Measurements from ENCODE around the gene MUC5AC.
"Not testable (repeated sequence)": the region's sequence is repeated elsewhere in the genome, so short reads cannot be mapped to it uniquely, and the experiment has no call there.

The MUC5AC gene

DNA sequence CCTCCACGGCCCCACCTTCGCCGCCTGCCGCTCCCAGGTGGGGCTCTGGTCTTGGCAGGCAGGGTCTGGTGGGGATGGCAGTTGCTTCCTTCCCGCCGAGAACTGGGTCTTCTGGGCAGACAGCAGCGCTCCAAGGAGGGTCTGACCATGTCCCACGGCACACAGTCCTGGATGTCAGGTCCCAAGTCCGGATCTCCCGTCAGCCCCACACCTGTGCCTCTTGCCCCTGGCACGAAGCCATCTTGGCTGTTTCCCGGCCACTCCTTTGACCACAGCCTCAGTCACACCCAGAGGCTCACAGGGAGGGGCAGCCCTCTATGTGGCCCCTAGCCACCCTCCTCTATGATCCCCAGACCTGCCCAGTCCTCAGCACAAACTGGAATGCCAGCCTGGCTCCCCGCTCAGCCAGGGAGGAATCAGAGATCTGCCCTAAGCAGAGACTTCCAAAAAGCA lies 79.4 kb downstream of the MUC5AC start:
- DNase-seq (ENCODE audit: low read depth): no peak

DNA sequence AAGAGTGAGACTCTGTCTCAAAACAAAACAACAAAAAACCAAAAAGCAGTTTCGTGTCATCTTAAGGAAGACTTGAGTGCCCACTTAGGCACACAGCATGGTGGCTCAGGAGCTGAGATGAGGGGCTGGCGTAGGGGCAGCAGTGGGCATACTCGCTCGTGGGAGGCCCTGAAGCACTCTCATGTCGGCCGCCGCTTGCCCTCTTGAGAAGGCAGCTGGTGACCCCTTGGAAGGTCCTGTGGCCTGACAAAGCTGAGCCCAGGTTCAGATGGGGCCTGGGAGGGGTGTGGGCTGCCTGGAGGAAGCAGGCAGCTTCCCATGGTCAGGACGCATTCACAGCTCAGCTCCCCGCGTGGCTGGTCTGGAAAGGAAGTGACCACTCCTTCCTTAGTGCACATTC lies 80.1 kb downstream of the MUC5AC start:
- DNase-seq (ENCODE audit: low read depth): no peak

DNA sequence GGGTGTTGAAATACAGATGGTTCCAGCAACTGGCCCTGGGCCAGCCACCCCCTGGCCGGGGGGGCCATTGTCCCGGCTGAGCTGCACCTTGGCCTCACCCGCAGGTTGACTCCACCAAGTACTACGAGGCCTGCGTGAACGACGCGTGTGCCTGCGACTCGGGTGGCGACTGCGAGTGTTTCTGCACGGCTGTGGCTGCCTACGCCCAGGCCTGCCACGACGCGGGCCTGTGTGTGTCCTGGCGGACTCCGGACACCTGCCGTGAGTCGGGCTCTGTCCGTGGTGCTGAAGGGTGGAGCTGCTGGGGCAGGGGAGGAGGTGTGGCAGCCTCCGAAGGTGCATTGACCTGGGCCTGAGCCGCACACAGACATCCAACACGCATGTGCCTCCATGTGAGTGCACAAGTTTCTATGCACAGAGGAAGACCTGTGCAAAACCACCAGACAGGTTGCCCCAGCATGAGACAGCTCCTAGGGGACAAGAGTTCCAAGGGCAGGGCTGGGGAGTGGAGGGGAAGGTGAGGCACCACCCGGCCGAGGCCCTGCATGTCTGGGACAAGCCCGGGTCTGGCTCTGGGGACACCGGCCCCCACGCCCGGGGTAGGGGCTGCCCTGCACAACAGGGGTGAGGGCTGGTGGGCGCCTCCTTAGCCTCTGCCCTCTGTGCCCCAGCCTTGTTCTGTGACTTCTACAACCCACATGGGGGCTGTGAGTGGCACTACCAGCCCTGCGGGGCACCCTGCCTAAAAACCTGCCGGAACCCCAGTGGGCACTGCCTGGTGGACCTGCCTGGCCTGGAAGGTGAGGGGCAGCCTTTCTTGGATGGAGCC lies 81.2 kb downstream of the MUC5AC start:
- no peak for DNase-seq (ENCODE audit: low read depth)

DNA sequence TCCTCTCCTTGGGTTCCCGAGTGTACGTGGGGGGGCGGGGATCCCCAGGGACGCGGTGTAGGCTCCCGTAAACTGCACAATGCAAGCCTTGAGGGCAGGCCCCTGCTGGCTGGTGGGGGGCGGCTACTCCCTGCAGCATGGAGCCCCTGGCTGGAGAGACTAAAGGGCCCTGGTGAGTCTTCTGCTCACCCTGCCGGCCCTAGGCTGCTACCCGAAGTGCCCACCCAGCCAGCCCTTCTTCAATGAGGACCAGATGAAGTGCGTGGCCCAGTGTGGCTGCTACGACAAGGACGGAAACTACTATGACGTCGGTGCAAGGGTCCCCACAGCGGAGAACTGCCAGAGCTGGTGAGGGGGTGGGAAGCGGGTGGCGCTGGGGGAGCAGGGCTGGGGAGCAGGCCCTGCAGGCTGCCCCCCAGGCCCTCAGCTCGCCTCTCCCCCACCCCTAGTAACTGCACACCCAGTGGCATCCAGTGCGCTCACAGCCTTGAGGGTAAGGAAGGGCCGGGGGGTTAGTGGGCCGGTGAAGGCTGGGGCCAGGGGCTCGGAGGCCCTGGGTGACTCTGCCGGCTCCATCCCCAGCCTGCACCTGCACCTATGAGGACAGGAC lies 81.9 kb downstream of the MUC5AC start:
- DNase-seq (ENCODE audit: low read depth): no peak

DNA sequence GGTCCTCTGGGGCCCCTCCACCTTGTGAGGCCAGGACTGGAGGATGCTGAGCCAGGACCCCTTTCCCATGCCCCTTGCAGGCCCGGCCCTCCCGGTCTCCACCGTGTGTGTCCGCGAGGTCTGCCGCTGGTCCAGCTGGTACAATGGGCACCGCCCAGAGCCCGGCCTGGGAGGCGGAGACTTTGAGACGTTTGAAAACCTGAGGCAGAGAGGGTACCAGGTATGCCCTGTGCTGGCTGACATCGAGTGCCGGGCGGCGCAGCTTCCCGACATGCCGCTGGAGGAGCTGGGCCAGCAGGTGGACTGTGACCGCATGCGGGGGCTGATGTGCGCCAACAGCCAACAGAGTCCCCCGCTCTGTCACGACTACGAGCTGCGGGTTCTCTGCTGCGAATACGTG lies 83.0 kb downstream of the MUC5AC start:
- no peak for DNase-seq (ENCODE audit: low read depth)

DNA sequence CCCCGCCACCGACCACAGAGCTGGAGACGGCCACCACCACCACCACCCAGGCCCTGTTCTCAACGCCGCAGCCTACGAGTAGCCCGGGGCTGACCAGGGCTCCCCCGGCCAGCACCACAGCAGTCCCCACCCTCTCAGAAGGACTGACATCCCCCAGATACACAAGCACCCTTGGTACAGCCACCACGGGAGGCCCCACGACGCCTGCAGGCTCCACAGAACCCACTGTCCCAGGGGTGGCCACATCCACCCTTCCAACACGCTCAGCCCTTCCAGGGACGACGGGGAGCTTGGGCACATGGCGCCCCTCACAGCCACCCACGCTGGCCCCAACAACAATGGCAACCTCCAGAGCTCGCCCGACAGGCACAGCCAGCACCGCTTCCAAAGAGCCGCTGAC lies 84.0 kb downstream of the MUC5AC start:
- DNase-seq (ENCODE audit: low read depth): no peak

DNA sequence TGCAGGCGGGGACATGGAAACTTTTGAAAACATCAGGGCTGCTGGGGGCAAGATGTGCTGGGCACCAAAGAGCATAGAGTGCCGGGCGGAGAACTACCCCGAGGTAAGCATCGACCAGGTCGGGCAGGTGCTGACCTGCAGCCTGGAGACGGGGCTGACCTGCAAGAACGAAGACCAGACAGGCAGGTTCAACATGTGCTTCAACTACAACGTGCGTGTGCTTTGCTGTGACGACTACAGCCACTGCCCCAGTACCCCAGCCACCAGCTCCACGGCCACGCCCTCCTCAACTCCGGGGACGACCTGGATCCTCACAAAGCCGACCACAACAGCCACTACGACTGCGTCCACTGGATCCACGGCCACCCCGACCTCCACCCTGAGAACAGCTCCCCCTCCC lies 84.5 kb downstream of the MUC5AC start:
- no peak for DNase-seq (ENCODE audit: low read depth)

DNA sequence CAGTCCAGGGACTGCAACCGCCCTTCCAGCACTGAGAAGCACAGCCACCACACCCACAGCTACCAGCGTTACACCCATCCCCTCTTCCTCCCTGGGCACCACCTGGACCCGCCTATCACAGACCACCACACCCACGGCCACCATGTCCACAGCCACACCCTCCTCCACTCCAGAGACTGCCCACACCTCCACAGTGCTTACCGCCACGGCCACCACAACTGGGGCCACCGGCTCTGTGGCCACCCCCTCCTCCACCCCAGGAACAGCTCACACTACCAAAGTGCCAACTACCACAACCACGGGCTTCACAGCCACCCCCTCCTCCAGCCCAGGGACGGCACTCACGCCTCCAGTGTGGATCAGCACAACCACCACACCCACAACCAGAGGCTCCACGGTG lies 85.0 kb downstream of the MUC5AC start:
- DNase-seq (ENCODE audit: low read depth): not testable (repeated sequence)

DNA sequence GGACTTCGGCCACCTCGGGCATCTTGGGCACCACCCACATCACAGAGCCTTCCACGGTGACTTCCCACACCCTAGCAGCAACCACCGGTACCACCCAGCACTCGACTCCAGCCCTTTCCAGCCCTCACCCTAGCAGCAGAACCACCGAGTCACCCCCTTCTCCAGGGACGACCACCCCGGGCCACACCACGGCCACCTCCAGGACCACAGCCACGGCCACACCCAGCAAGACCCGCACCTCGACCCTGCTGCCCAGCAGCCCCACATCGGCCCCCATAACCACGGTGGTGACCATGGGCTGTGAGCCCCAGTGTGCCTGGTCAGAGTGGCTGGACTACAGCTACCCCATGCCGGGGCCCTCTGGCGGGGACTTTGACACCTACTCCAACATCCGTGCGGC lies 85.8 kb downstream of the MUC5AC start:
- DNase-seq (ENCODE audit: low read depth): not testable (repeated sequence)

DNA sequence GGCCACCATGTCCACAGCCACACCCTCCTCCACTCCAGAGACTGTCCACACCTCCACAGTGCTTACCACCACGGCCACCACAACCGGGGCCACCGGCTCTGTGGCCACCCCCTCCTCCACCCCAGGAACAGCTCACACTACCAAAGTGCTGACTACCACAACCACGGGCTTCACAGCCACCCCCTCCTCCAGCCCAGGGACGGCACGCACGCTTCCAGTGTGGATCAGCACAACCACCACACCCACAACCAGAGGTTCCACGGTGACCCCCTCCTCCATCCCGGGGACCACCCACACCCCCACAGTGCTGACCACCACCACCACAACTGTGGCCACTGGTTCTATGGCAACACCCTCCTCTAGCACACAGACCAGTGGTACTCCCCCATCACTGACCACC lies 86.8 kb downstream of the MUC5AC start:
- not testable (repeated sequence) for DNase-seq (ENCODE audit: low read depth)

DNA sequence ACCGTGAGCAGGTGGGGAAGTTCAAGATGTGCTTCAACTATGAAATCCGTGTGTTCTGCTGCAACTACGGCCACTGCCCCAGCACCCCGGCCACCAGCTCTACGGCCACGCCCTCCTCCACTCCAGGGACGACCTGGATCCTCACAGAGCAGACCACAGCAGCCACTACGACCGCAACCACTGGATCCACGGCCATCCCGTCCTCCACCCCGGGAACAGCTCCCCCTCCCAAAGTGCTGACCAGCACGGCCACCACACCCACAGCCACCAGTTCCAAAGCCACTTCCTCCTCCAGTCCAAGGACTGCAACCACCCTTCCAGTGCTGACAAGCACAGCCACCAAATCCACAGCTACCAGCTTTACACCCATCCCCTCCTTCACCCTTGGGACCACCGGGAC lies 88.0 kb downstream of the MUC5AC start:
- DNase-seq (ENCODE audit: low read depth): not testable (repeated sequence)

DNA sequence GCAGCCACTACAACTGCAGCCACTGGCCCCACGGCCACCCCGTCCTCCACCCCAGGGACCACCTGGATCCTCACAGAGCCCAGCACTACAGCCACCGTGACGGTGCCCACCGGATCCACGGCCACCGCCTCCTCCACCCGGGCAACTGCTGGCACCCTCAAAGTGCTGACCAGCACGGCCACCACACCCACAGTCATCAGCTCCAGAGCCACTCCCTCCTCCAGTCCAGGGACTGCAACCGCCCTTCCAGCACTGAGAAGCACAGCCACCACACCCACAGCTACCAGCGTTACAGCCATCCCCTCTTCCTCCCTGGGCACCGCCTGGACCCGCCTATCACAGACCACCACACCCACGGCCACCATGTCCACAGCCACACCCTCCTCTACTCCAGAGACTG lies 88.5 kb downstream of the MUC5AC start:
- DNase-seq (ENCODE audit: low read depth): not testable (repeated sequence)

DNA sequence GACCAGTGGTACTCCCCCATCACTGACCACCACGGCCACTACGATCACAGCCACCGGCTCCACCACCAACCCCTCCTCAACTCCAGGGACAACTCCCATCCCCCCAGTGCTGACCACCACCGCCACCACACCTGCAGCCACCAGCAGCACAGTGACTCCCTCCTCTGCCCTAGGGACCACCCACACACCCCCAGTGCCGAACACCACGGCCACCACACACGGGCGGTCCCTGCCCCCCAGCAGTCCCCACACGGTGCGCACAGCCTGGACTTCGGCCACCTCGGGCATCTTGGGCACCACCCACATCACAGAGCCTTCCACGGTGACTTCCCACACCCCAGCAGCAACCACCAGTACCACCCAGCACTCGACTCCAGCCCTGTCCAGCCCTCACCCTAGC lies 89.3 kb downstream of the MUC5AC start:
- not testable (repeated sequence) for DNase-seq (ENCODE audit: low read depth)

DNA sequence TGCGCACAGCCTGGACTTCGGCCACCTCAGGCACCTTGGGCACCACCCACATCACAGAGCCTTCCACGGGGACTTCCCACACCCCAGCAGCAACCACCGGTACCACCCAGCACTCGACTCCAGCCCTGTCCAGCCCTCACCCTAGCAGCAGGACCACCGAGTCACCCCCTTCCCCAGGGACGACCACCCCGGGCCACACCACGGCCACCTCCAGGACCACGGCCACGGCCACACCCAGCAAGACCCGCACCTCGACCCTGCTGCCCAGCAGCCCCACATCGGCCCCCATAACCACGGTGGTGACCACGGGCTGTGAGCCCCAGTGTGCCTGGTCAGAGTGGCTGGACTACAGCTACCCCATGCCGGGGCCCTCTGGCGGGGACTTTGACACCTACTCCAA lies 91.2 kb downstream of the MUC5AC start:
- not testable (repeated sequence) for DNase-seq (ENCODE audit: low read depth)

DNA sequence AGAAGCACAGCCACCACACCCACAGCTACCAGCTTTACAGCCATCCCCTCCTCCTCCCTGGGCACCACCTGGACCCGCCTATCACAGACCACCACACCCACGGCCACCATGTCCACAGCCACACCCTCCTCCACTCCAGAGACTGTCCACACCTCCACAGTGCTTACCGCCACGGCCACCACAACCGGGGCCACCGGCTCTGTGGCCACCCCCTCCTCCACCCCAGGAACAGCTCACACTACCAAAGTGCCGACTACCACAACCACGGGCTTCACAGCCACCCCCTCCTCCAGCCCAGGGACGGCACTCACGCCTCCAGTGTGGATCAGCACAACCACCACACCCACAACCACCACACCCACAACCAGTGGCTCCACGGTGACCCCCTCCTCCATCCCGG lies 92.7 kb downstream of the MUC5AC start:
- DNase-seq (ENCODE audit: low read depth): not testable (repeated sequence)

Measured in GM04503 (cell line).